Measurements from ENCODE around the gene TBL1Y.
A peak's percentile ranks its signal among the peaks of the same experiment; 100 is the strongest.
"Not testable (repeated sequence)": the region's sequence is repeated elsewhere in the genome, so short reads cannot be mapped to it uniquely, and the experiment has no call there.

Gene TBL1Y

GRCh38 chrY:6910372-6911252 is at the start of gene TBL1Y:
TBL1Y (plus strand) TSS chrY:6910697; CDS start chrY:7025085, 114,388 bp downstream.
- no peak for DNase-seq

GRCh38 chrY:6894496-6894895 is 16.0 kb upstream of the TBL1Y start:
- no peak for DNase-seq

DNA sequence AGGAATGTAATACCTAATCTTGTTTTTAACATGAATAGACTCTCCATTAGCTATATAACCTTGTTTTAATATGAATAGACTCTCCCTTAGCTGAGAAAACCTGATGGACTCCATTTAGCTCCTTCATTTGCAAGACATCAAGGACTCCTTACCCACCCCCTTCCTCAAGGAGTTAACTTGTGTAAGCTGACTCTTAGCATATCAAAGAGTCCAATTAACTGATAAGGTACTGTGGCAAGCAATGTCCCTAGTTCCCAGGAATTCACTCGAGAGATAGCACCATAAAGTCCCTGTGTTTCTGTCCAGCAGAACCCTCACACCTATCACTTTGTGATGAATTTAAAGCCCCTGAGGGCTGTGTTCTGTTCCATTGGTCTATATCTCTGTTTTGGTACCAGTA is 15.3 kb upstream of the TBL1Y start:
- DNase-seq = no peak

DNA sequence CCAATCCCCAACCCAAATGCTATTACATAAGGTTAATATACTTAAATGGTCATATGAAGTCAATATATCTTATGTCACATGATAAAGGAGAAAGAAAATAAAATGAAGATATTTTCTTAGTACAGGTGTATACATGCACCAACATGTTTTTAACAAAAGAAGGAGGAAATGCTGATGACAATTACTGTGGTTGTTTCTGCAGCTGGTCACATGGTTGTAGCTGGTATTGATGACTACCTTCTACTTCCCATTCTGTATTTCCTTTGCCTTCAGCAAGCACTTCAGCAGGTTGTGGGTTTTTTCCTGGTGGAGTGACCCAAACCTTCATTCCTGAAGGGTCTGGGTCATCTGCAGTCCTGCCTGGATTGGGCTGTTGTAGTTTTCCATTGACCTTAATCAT is 8.4 kb upstream of the TBL1Y start:
- not testable (repeated sequence) for DNase-seq

DNA sequence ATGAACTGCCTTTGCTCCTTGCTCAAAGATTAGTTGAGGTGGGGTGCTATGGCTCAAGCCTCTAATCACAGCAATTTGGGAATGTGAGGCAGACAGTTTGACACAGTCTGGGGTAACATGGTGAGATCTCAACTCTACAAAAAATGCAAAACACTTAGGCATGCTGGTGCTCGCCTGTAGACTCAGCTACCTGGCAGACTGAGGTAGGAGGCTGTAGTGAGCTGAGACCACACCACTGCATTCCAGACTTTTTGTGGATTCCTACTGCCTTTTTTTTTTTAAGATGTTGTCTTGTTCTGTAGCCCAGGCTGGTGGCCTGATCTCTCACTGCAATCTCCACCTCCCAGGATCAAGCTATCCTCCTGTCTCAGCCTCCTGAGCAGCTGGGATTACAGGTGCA is 2.9 kb upstream of the TBL1Y start:
- no peak for DNase-seq

DNA sequence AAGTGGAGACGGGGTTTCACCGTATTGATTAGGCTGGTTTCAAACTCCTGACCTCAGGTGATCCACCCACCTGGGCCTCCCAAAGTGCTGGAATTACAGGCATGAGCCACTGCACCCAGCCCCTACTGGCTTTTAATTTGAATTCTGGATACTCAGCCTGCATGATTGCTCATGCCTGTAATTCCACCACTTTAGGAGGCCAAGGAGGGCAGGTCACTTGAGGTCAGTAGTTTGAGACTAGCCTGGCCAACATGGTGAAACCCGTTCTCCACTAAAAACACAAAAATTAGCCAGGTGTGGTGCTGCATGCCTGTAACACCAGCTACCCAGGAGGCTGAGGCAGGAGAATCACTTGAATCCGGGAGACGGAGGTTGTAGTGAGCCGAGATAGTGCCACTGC is 2.5 kb upstream of the TBL1Y start:
- DNase-seq = not testable (repeated sequence)

DNA sequence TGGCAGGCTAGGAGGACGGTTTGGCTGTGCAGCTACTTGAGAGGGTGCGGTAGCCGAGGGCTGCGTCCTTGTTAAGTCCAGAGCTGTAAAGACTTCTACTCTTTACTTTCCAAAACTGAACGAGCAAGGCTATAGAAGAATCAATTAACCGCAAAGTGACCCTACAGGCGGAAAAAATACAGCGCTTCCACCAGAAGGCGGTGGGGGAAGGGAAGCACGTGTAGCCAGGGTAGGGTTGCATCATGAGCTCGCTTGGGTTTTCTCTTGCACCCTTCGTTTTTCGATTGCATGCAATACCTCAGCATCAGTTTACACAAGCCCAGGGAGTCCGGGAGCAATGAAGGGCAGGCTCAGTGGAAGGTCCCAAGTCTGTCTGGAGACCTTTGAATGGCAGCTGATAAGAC is 1.4 kb upstream of the TBL1Y start:
- DNase-seq = no peak

GRCh38 chrY:6909856-6910255 is 641 bp upstream of the TBL1Y start:
- no peak for DNase-seq

DNA sequence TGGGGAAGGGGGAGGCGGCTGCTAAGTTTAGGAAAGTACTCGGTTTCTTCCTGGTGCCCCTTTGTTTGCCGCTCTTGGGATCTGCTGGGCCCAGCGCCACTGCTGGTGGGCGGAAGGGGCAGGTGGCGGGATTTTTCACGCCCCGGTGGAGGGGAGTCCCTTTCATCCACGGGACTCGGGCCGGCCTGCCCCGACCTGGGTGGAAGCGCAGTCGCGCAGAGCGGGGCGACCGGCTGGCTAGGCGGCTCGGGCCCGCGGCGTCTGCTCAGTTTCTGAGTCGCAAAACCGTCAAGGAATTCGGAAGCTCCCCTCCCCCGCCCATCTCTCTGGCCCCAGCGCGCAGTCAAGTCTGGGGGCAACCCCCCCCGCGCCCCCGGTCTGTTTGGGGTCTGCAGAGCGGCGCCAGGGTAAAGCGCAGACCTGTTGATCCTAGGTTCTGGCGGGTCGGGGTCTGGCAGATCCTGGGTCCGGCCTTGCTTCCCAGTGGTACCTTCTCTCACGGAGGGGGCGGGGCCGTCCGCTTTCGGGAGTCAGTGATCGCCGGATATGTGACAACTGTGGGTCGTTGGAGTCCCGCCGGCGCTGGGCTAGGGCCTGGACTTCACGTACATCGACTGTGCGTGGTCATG is 870 bp downstream of the TBL1Y start, which contains the start of gene AMELY:
Gene AMELY (minus strand): TSS at position 500 of the 629 bp plus-strand sequence. CDS start 39,144 bp downstream, outside the sequence.
- DNase-seq = no peak

DNA sequence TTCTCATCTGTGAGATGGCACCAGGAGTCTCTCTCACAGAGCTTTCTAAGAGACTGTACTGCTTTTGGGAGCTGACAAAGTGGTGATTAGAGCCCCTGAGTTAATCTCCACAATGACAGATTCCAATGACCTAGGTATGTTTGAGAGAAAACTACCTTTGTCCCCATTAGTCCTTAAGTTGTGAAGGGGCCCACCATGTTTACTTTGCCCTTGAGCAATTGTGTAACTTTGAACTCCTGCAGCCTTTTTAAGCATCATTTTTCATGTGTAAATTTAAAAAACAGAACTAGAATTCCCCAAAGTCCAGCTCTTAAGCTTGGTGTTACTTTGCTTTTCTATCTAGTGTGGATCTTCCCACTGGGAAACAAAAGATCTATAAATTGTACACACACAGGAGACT is 2.9 kb downstream of the TBL1Y start:
- no peak for DNase-seq

DNA sequence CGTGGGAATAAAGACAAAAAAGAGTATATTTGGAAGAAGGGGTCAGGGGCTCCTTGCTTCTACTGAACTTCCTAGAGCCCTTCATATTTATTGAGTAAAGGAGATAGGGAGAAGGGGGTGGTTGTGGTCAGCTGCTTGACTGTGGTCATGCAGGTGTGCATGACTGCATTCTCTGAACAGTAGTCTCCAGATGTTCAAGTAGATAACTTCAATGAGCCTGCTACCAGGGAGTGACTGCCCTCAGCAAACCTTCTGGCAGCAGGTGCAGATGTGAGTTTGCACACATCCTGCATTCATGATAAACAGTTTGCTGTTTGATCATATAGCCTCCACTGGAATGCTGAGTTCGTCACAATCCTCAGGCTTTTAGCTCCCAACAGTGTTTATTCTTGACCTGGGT is 10.6 kb downstream of the TBL1Y start:
- DNase-seq = no peak

GRCh38 chrY:6928265-6928664 is 17.8 kb downstream of the TBL1Y start:
- DNase-seq = no peak

DNA sequence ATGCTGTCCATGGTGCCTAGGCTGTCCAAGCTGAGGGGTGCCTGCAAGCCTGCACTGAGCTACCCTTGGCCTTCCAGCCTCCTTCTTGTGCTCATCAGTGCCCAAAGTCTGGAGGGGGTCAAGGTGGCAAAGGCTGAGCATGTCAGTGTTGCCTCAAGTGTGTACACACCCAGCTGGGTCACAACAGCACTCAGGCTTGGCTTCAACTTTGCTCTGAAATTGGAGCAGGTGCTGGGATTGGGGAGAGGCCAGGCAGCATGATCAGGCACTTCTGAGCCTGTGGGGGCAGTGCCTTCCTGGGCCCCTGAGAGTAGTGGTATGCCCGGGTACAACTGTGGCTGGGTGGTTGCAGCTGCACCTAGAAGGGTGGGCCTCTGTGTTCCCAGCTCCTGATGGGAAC is 18.7 kb downstream of the TBL1Y start:
- DNase-seq = no peak

DNA sequence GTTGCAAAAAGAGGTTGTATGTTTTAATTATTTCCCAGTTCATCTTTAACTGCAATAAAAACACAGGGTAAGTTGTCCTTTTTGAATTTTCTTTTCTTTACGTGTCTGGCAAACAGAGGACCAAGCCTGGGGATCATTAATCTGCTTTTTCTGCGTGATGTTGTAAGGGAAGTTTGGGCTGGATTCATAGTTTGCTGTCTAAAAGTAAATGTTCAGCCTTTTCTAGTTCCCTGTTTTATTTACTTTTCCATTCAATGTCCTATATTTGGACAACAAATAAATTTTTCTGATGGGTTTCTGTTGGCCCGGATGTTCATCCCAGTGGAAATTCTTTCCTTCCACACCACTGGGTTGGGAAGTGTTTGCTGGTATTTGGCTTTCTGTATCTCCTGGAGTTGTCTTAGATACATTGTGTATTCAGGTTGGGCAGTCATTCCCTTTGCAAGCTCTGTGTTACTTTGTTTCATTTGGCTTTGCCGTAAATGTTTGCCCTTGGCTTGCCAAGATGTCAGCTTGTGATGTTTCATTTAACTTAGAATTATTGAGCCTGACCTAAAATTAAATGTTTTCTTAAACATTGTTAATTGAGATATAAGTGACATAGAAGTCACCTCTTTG is 21.4 kb downstream of the TBL1Y start:
- no peak for DNase-seq

- DNase-seq = no peak
These were observed 25.0 kb downstream of the TBL1Y start for GRCh38 chrY:6935497-6935896.

DNA sequence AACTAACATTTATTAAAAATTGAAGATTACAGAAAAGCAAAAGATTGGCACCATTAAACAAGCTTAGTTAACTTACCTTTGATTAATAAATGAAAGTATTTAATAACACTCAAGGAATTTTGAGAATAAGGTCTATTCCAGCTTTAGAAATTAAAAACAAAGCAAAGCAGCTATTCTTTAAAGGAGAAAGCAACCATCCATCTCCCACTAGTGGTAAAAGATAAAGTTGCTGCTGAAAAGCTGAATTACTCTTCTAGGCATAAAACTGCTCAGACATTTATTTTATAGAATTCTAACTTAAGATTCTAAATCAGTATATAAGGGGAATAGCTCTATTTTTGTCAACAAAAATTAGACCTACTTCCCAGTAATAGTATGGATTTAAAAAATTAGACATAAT is 37.2 kb downstream of the TBL1Y start:
- no peak for DNase-seq

DNA sequence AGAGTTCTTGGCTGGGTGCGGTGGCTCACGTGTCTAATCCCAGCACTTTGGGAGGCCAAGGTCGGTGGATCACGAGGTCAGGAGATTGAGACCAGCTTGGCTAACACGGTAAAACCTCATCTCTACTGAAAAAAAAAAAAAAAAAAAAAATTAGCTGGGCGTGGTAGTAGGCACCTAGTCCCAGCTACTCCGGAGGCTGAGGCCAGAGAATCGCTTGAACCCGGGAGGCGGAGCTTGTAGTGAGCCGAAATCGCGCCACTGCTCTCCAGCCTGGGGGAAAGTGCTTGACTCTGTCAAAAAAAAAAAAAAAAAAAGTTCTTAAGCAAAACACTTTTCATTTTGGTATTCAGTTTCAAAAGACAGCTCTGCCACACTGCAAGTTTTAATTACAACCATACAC is 37.9 kb downstream of the TBL1Y start:
- DNase-seq = no peak

- DNase-seq = no peak
These were observed 39.5 kb downstream of the TBL1Y start for GRCh38 chrY:6949947-6950346.

DNA sequence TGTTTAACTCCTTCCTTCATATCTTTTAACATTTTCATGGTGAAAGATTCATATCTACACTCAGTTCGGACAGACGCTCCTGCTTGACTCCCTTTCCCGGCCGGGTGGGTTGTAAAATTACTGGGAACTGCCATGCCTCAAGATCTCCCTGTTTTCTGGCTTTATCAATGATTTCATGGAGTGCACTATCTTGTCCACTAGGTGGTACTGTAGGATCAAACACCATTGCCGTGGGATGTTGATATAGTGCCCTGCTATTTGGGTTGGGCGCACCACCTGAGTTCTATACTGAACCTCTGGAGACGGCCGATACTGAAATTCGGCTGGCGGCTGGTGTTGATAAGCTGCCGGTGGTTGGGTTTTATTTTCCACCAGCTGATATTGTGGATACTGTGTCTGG is 54.2 kb downstream of the TBL1Y start:
- peak; percentile 61 for DNase-seq

GRCh38 chrY:6966521-6966920 is 56.0 kb downstream of the TBL1Y start:
- DNase-seq = no peak

DNA sequence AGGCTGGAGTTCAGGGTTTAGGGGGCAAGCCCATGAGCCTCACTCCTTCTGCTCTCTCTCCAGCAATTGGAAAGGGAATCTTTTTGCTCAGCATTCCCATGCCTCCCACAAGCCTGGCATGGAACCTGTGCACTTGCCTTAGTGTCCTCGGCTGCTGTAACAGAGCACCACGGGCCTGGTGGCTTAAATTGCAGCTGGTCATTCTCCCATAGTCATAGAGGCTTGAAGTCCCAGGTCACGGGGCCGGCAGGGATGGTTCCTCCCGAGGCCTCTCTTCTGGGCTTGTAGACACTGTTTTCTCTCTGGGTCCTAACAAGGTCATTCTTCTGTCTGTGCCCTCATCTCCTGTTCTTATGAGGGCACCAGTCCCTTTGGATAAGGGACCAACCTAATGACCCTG is 57.2 kb downstream of the TBL1Y start:
- no peak for DNase-seq

GRCh38 chrY:6968191-6968590 is 57.7 kb downstream of the TBL1Y start:
- DNase-seq = no peak

GRCh38 chrY:6972271-6972887 is 61.9 kb downstream of the TBL1Y start:
- no peak for DNase-seq

DNA sequence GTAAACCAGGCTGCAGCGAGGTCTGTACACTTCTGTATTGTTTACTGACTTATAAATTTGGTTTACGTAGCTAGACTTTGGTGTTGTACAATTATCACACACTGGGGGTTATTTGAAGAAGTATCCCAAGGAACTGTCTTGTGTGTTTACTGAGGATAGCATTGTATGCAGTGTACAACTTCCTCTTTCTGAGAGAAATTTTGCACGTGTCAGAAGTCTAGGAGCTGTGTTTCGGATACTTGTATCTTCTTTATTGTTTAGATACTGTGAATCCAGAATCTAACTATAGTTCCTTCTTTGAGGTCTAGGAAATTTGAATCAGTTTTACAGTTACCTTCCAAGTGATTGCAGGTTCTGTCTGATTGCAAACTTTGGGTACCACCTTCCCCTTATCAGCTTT is 64.5 kb downstream of the TBL1Y start:
- DNase-seq = no peak
